K562 (cell line): ENCODE results near the gene TNIP1. TPM values are rescaled to one million over a fixed set of nuclear protein-coding genes. Genes with fewer than 3 reads are reported as not detected.

ENCODE experiments used
- ATAC-seq: fragments of 200-7000 bp; cut with Tn5 transposase; 3 replicates; pipeline ENCODE4 v1.9.1; 2020; ENCODE audit warnings: moderate library complexity
- BruUV-seq: library from RNA; stranded (reverse); fragments of 400-500 nt; replicated peaks from 2 replicates; lab custom pipeline; 2021; lab: Mats Ljungman, UMichigan
- CTCF ChIA-PET: fragments of 300-600 bp; formaldehyde crosslinking; extraction: SDS; loops from one replicate; lab custom pipeline; 2021; ENCODE audit warnings: low intra/inter-chr PET ratio; lab: Yijun Ruan, JAX
- POLR2A ChIA-PET: fragments of 300-600, 350-650 bp; sonication (Branson Sonifier 250); formaldehyde crosslinking; extraction: SDS; loops from one replicate; lab custom pipeline; 2021; ENCODE audit warnings: antibody characterized with exemption, inconsistent platforms; lab: Yijun Ruan, JAX
- DNase-seq, 4 experiments: peaks; one replicate each; pipeline versions ENCODE4 v3.0.0 to v3.0.0-alpha.2; 2011 to 2018; ENCODE audit warnings: low spot score in 3 of 4, mixed read lengths in 3 of 4; ENCODE audit errors: extremely low read depth in 1 of 4
- FAIRE-seq: peaks from 2 replicates; lab custom pipeline; 2011; peaks lifted over from hg19 to GRCh38; lab: Jason Lieb, UNC
- H2AFZ ChIP-seq: 2 replicates; pipeline ENCODE4 v1.6.0; 2011; ENCODE audit warnings: low read depth, low read length, control low read depth, inconsistent platforms
- H3K27ac ChIP-seq: fragments of 200-600 bp; 3 replicates; pipeline ENCODE4 v1.8.0; 2011; ENCODE audit warnings: low read depth, mild to moderate bottlenecking, control low read depth, inconsistent platforms, low read length, moderate library complexity, mixed read lengths; ENCODE audit errors: extremely low read depth
- H3K27me3 ChIP-seq, 2 experiments: fragments of 300-600 bp in 1 of 2; 2 replicates in 1 of 2; 3 replicates in 1 of 2; pipeline versions ENCODE4 v1.6.0 to v1.8.0; 2011; ENCODE audit warnings: inconsistent platforms in 2 of 2, low read length in 2 of 2, mild to moderate bottlenecking in 1 of 2, mixed read lengths in 1 of 2, moderate library complexity in 1 of 2; ENCODE audit not compliant: control insufficient read depth in 2 of 2, insufficient read depth in 2 of 2
- H3K36me3 ChIP-seq: fragments of 300-600 bp; 3 replicates; pipeline ENCODE4 v1.8.0; 2011; ENCODE audit warnings: mild to moderate bottlenecking, low read length, inconsistent platforms; ENCODE audit not compliant: control insufficient read depth, insufficient read depth
- H3K4me1 ChIP-seq, 2 experiments: fragments of 200-600 bp in 1 of 2; replicated peaks in 1 of 2; 2 replicates in 1 of 2; 3 replicates in 1 of 2; pipeline versions ENCODE4 v1.5.1 to v1.8.0; 2011; ENCODE audit warnings: inconsistent platforms in 2 of 2, low read length in 2 of 2, mild to moderate bottlenecking in 1 of 2, mixed read lengths in 1 of 2, moderate library complexity in 1 of 2; ENCODE audit not compliant: control insufficient read depth in 2 of 2, insufficient read depth in 2 of 2
- H3K4me2 ChIP-seq: 2 replicates; pipeline ENCODE4 v1.6.1; 2011; ENCODE audit warnings: low read length, control low read depth, inconsistent platforms, mixed read lengths; ENCODE audit not compliant: insufficient read depth
- H3K4me3 ChIP-seq: fragments of 200-600 bp; sonication (generic), shearing (Covaris generic); 2 replicates; pipeline ENCODE4 v1.5.1; 2016; ENCODE audit warnings: control low read depth, inconsistent platforms
- H3K79me2 ChIP-seq: fragments of 200-600 bp; 3 replicates; pipeline ENCODE4 v1.8.0; 2011; ENCODE audit warnings: low read length, inconsistent platforms; ENCODE audit not compliant: control insufficient read depth, insufficient read depth
- H3K9ac ChIP-seq, 2 experiments: 2 replicates each; pipeline versions ENCODE4 v1.6.0 to v1.6.1; 2011; ENCODE audit warnings: low read depth in 2 of 2, low read length in 2 of 2, control low read depth in 1 of 2, inconsistent platforms in 1 of 2, mild to moderate bottlenecking in 1 of 2, mixed read lengths in 1 of 2; ENCODE audit not compliant: insufficient read depth in 1 of 2
- H3K9me1 ChIP-seq: one replicate; pipeline ENCODE4 v1.6.0; 2011; ENCODE audit warnings: inconsistent platforms, mild to moderate bottlenecking, low read length, moderate library complexity; ENCODE audit not compliant: control insufficient read depth, insufficient read depth
- H3K9me3 ChIP-seq: replicated peaks from 2 replicates; pipeline ENCODE4 v1.5.1; 2011; ENCODE audit warnings: low read depth, low read length, inconsistent platforms; ENCODE audit not compliant: control insufficient read depth, insufficient read depth
- H4K20me1 ChIP-seq: replicated peaks from 2 replicates; pipeline ENCODE4 v1.6.1; 2011; ENCODE audit warnings: low read length, inconsistent platforms, mixed read lengths; ENCODE audit not compliant: control insufficient read depth, insufficient read depth
- ATF6 ChIP-seq: sonication (generic); formaldehyde crosslinking; IDR thresholded peaks from 2 replicates; pipeline ENCODE4 v1.4.0; 2020; ENCODE audit warnings: mild to moderate bottlenecking, missing genetic modification reagents
- CHCHD3 ChIP-seq: fragments of 250-450 bp; sonication (Bioruptor Pico); IDR thresholded peaks from 2 replicates; pipeline ENCODE4 v2.1.2; 2022; ENCODE audit warnings: mild to moderate bottlenecking
- EP400 ChIP-seq: fragments of 450-650 bp; IDR thresholded peaks from 2 replicates; pipeline ENCODE4 v1.6.1; 2017; ENCODE audit warnings: antibody characterized with exemption, mild to moderate bottlenecking, moderate library complexity
- FUS ChIP-seq: fragments of 200-400 bp; formaldehyde crosslinking; optimal IDR thresholded peaks from 2 replicates; pipeline ENCODE3; 2017; ENCODE audit warnings: low read depth, low read length
- HSF4 ChIP-seq: fragments of 250-450 bp; sonication (Bioruptor Pico); IDR thresholded peaks from 2 replicates; pipeline ENCODE4 v2.1.2; 2022; ENCODE audit warnings: mild to moderate bottlenecking, moderate library complexity, borderline replicate concordance
- KLF10 ChIP-seq: fragments of 250-450 bp; sonication (Bioruptor Pico); IDR thresholded peaks from 2 replicates; pipeline ENCODE4 v1.6.1; 2021; ENCODE audit warnings: matching md5 sums
- MAX ChIP-seq: sonication (generic); formaldehyde crosslinking; IDR thresholded peaks from 2 replicates; pipeline ENCODE4 v1.9.0; 2022; ENCODE audit warnings: mild to moderate bottlenecking, missing genetic modification reagents
- MCM2 ChIP-seq: fragments of 450-650 bp; IDR thresholded peaks from 2 replicates; pipeline ENCODE4 v1.6.1; 2017; ENCODE audit warnings: low read depth, mild to moderate bottlenecking
- NCOA1 ChIP-seq: fragments of 450-650 bp; IDR thresholded peaks from 2 replicates; pipeline ENCODE4 v1.6.1; 2016; ENCODE audit warnings: low read depth
- NCOA6 ChIP-seq: fragments of 450-650 bp; IDR thresholded peaks from 2 replicates; pipeline ENCODE4 v1.6.1; 2017; ENCODE audit warnings: mild to moderate bottlenecking
- TAF7 ChIP-seq: fragments of 450-650 bp; IDR thresholded peaks from 2 replicates; pipeline ENCODE4 v1.6.1; 2016; ENCODE audit warnings: missing genetic modification characterization, missing compliant biosample characterization
- TBL1XR1 ChIP-seq, 2 experiments: IDR thresholded peaks; 2 replicates each; pipeline ENCODE4 v1.6.1; 2012; ENCODE audit warnings: improper control_type of control experiment in 2 of 2, low read length in 2 of 2, mild to moderate bottlenecking in 1 of 2
- TCF3 ChIP-seq: sonication (generic); formaldehyde crosslinking; IDR thresholded peaks from 2 replicates; pipeline ENCODE4 v1.4.0; 2020; ENCODE audit warnings: mild to moderate bottlenecking, missing genetic modification reagents
- ZNF436 ChIP-seq: fragments of 250-450, 450-650 bp; sonication (Bioruptor Pico); formaldehyde crosslinking; IDR thresholded peaks from 2 replicates; pipeline ENCODE4 v1.7.0; 2020; ENCODE audit warnings: mild to moderate bottlenecking
- WGBS: fragments of 100-300 bp; shearing (Covaris generic); methylation state at CpG from one replicate; pipeline ENCODE4 v1.1.6; 2016; ENCODE audit warnings: low coverage, mixed read lengths; ENCODE audit not compliant: insufficient coverage; ENCODE audit errors: missing lambda C conversion rate; 5-methylcytosine and 5-hydroxymethylcytosine counted together
- in situ Hi-C: fragments of 300-500 bp; cut with MboI; formaldehyde crosslinking; loops from 4 replicates; pipeline ENCODE4 v1.15.0; 2018; ENCODE audit warnings: inconsistent platforms, mixed read lengths
- intact Hi-C: fragments of 100-400 bp; cut with micrococcal nuclease; formaldehyde crosslinking; loops from 2 replicates; pipeline ENCODE4 v1.14.2; 2022
- polyA plus RNA-seq, 8 experiments: library from polyadenylated mRNA; depleted of rRNA in 4 of 8; stranded (reverse) in 5 of 8; unstranded in 3 of 8; fragments of >200 nt; fragmentation: Nextera tagmentation in 2 of 8; fragmentation: Illumina TruSeq in 1 of 8; extraction: Ambion mirVana in 2 of 8; extraction: Trizol in 1 of 8; gene quantifications; 2 replicates each; pipeline versions ENCODE4 v1.2.1 to v1.2.3, GENCODE V29; 2011 to 2014; ENCODE audit warnings: inconsistent platforms in 1 of 8, missing spikeins in 1 of 8
- total RNA-seq, 7 experiments: library from RNA; depleted of rRNA in 6 of 7; stranded (reverse); fragments of >200 nt in 6 of 7; fragmentation: Illumina TruSeq in 2 of 7; extraction: Trizol in 2 of 7; gene quantifications; 2 replicates each; pipeline versions ENCODE4 v1.2.1 to v1.2.3, GENCODE V29; 2011 to 2021; ENCODE audit warnings: low replicate concordance in 1 of 7

The TNIP1 gene
- total and polyA plus RNA-seq, 9 of the 15 experiments (the other 6 are each of a cell fraction or from before 2014, with no cell fraction given): 0.46 to 41.0 (median 24.6) TPM

- TF ChIP-seq EP400: no peak
- TF ChIP-seq TBL1XR1 (IDR thresholded peaks at IDR 0.05; ENCODE audit: low read length in 2 of 2): no peak
- TF ChIP-seq NCOA6: no peak
- no peak for TF ChIP-seq ATF6 (CRISPR knock-in tag)
- no peak for TF ChIP-seq TCF3 (CRISPR knock-in tag)
- TF ChIP-seq NCOA1: no peak
Observed at GRCh38 chr5:151018846-151019245, 62.0 kb downstream of the TNIP1 start (continued).

- in situ Hi-C loops (no loop called here), intact Hi-C loops (no loop called here)
- no TSS peak for BruUV-seq
- CTCF ChIA-PET: no interaction called here
- no peaks in the 10 kb centered on the region for H3K79me2 ChIP-seq
- no peak for DNase-seq
- FAIRE-seq: no peak
- no peak for ATAC-seq
- no peaks in the 10 kb centered on the region for H4K20me1 ChIP-seq
- H3K9me1 ChIP-seq: no peaks in the 10 kb centered on the region
- 92% methylated on average over 2 of the region's 2 CpGs for WGBS
- no peak overlapping the region; the same call in 2 of the 3 replicates for H3K27ac ChIP-seq
- TF ChIP-seq TCF3 (CRISPR knock-in tag): no peak
- TF ChIP-seq ZNF436 (CRISPR knock-in tag): no peak
- TF ChIP-seq MAX (CRISPR knock-in tag): no peak
- no peak for TF ChIP-seq FUS
- no peak for TF ChIP-seq CHCHD3 (CRISPR knock-in tag)
- no peak for TF ChIP-seq KLF10 (CRISPR knock-in tag)
- TF ChIP-seq MCM2: no peak
- no peak for TF ChIP-seq HSF4 (CRISPR knock-in tag)
- no peak for TF ChIP-seq TAF7
- H3K4me2 ChIP-seq: no peak overlapping the region
- H3K4me3 ChIP-seq: no peak overlapping the region
- no peaks in the 10 kb centered on the region for H3K27me3 ChIP-seq
- H3K9ac ChIP-seq: no peak overlapping the region
- POLR2A ChIA-PET: no interaction called here
- H3K4me1 ChIP-seq: peaks cover 18 to 55% of the 10 kb centered on the region in 2 experiments
- no peaks in the 10 kb centered on the region for H3K9me3 ChIP-seq
- peak overlapping the region; percentile 16; the same call in 1 of the 2 replicates for H2AFZ ChIP-seq
- no peaks in the 10 kb centered on the region for H3K36me3 ChIP-seq
Observed at GRCh38 chr5:151017897-151018296, 62.9 kb downstream of the TNIP1 start.
